ENCODE measurements around the gene POU6F2. TPM values are rescaled to one million over a fixed set of nuclear protein-coding genes. Genes with fewer than 3 reads are reported as not detected.
"Not testable (repeated sequence)": the region's sequence is repeated elsewhere in the genome, so short reads cannot be mapped to it uniquely, and the experiment has no call there.

Gene POU6F2
- total and polyA plus RNA-seq, 2 donors (not counting 1 experiment from before 2014, with no cell fraction given): under 0.01 TPM; not detected in 1

DNA sequence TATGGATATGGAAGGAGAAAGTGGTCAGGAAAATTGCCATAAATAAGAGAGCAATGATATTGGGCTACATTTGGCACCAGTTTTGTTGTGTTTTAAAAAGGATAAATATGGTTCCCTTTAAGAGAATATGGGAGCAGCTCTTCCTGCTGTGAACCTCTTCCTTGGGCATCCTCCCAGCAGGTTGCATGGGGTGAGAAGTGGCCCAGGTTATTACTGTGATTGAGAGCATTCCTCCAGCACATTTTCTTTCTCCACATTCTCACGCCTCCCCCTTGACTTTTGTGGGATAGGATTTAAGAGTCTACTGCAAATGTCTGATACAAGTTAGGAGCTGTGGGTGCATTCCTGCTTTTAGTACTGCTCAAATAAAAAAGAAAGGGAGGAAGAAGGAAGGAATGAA lies 214.8 kb downstream of the POU6F2 start:
- TF ChIP-seq EZH2 (IDR thresholded peaks at IDR 0.05; ENCODE audit: low read length, missing control alignments): no peak
- TF ChIP-seq, protein P1, sequence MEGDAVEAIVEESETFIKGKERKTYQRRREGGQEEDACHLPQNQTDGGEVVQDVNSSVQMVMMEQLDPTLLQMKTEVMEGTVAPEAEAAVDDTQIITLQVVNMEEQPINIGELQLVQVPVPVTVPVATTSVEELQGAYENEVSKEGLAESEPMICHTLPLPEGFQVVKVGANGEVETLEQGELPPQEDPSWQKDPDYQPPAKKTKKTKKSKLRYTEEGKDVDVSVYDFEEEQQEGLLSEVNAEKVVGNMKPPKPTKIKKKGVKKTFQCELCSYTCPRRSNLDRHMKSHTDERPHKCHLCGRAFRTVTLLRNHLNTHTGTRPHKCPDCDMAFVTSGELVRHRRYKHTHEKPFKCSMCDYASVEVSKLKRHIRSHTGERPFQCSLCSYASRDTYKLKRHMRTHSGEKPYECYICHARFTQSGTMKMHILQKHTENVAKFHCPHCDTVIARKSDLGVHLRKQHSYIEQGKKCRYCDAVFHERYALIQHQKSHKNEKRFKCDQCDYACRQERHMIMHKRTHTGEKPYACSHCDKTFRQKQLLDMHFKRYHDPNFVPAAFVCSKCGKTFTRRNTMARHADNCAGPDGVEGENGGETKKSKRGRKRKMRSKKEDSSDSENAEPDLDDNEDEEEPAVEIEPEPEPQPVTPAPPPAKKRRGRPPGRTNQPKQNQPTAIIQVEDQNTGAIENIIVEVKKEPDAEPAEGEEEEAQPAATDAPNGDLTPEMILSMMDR (conservative IDR thresholded peaks at IDR 0.05 in 1 of 2, IDR thresholded peaks at IDR 0.05 in 1 of 2; ENCODE audit: low read depth in 1 of 2, low read length in 2 of 2): no peak
- Histone ChIP-seq H3K27ac (ENCODE audit: insufficient read depth, low read length) (no peak overlapping the region), H3K9ac (ENCODE audit: insufficient read depth, low read length) (no peak overlapping the region), H3K4me3 (replicated peaks in 1 of 4; ENCODE audit: control extremely low read depth in 1 of 4, insufficient read depth in 1 of 4, low read depth in 3 of 4, low read length in 4 of 4) (no peak overlapping the region), H3K4me2 (ENCODE audit: extremely low read depth, insufficient read depth, low read length) (no peak overlapping the region), H3K9me3 (ENCODE audit: control insufficient read depth, insufficient read depth, low read depth, low read length) (no peaks in the 10 kb centered on the region), H3K36me3 (ENCODE audit: control insufficient read depth, insufficient read depth, low read length) (no peaks in the 10 kb centered on the region), H3K79me2 (ENCODE audit: control insufficient read depth, insufficient read depth, low read length) (no peaks in the 10 kb centered on the region), H3K27me3 (ENCODE audit: control insufficient read depth, insufficient read depth, low read length) (no peaks in the 10 kb centered on the region), H3K4me1 (ENCODE audit: control insufficient read depth, extremely low read depth, insufficient read depth, low read length) (no peaks in the 10 kb centered on the region), H2AFZ (ENCODE audit: low read length) (no peak overlapping the region), H4K20me1 (ENCODE audit: control insufficient read depth, extremely low read depth, insufficient read depth, low read length) (no peaks in the 10 kb centered on the region)
- no peak for DNase-seq (ENCODE audit: low read depth in 2 of 2)

DNA sequence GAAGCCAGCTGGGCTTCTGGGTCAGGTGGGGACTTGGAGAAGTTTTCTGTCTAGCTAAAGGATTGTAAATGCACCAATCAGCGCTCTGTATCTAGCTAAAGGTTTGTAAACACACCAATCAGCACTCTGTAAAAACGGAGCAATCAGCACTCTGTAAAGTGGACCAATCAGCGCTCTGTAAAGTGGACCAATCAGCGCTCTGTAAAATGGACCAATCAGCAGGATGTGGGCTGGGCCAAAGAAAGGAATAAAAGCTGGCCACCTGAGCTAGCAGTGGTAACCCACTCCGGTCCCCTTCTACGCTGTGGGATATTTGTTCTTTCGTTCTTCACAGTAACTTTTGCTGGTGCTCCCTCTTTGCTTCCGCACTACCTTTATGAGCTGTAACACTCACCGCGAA lies 216.7 kb downstream of the POU6F2 start:
- H4K20me1 ChIP-seq (ENCODE audit: control insufficient read depth, extremely low read depth, insufficient read depth, low read length); DNase-seq (ENCODE audit: low read depth in 2 of 2); H3K79me2 ChIP-seq (ENCODE audit: control insufficient read depth, insufficient read depth, low read length); H3K9me3 ChIP-seq (ENCODE audit: control insufficient read depth, insufficient read depth, low read depth, low read length); H3K27ac ChIP-seq (ENCODE audit: insufficient read depth, low read length); H3K36me3 ChIP-seq (ENCODE audit: control insufficient read depth, insufficient read depth, low read length); H3K27me3 ChIP-seq (ENCODE audit: control insufficient read depth, insufficient read depth, low read length); H3K4me2 ChIP-seq (ENCODE audit: extremely low read depth, insufficient read depth, low read length); H2AFZ ChIP-seq (ENCODE audit: low read length); H3K4me3 ChIP-seq (replicated peaks in 1 of 4; ENCODE audit: control extremely low read depth in 1 of 4, insufficient read depth in 1 of 4, low read depth in 3 of 4, low read length in 4 of 4); H3K4me1 ChIP-seq (ENCODE audit: control insufficient read depth, extremely low read depth, insufficient read depth, low read length); H3K9ac ChIP-seq (ENCODE audit: insufficient read depth, low read length): not testable (repeated sequence)

DNA sequence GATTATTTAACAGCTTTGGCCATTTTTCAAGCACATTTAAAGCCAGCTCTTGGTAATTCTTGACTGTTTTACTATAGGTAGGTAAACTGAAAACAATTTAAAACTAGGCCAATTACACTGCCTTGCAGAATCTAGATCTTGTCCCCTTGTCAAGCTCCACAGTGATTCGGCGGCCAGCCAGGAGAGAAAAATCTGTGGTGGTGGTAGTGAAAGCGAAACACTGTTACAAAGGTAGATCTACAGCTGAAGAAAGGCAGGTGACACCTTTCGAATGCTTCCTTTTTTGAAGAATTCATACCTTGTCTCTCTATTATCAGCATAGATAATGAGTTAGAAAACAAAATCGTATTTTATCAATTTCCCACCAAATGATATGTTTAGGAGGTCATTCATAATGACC lies 218.3 kb downstream of the POU6F2 start:
- Histone ChIP-seq H3K36me3 (ENCODE audit: control insufficient read depth, insufficient read depth, low read length) (no peaks in the 10 kb centered on the region), H3K4me3 (replicated peaks in 1 of 4; ENCODE audit: control extremely low read depth in 1 of 4, insufficient read depth in 1 of 4, low read depth in 3 of 4, low read length in 4 of 4) (no peak overlapping the region), H4K20me1 (ENCODE audit: control insufficient read depth, extremely low read depth, insufficient read depth, low read length) (no peaks in the 10 kb centered on the region), H3K79me2 (ENCODE audit: control insufficient read depth, insufficient read depth, low read length) (no peaks in the 10 kb centered on the region), H2AFZ (ENCODE audit: low read length) (no peak overlapping the region), H3K27me3 (ENCODE audit: control insufficient read depth, insufficient read depth, low read length) (no peaks in the 10 kb centered on the region), H3K4me2 (ENCODE audit: extremely low read depth, insufficient read depth, low read length) (no peak overlapping the region), H3K4me1 (ENCODE audit: control insufficient read depth, extremely low read depth, insufficient read depth, low read length) (no peaks in the 10 kb centered on the region), H3K9me3 (ENCODE audit: control insufficient read depth, insufficient read depth, low read depth, low read length) (no peaks in the 10 kb centered on the region), H3K27ac (ENCODE audit: insufficient read depth, low read length) (no peak overlapping the region), H3K9ac (ENCODE audit: insufficient read depth, low read length) (no peak overlapping the region)
- no peak for TF ChIP-seq EZH2 (IDR thresholded peaks at IDR 0.05; ENCODE audit: low read length, missing control alignments)
- TF ChIP-seq, protein P1 (conservative IDR thresholded peaks at IDR 0.05 in 1 of 2, IDR thresholded peaks at IDR 0.05 in 1 of 2; ENCODE audit: low read depth in 1 of 2, low read length in 2 of 2): no peak
- no peak for DNase-seq (ENCODE audit: low read depth in 2 of 2)

Data from fibroblast of lung (primary cell).